CD14-positive monocyte (primary cell): ENCODE results near the gene WNT7B. TPM values are rescaled to one million over a fixed set of nuclear protein-coding genes. Genes with fewer than 3 reads are reported as not detected.

ENCODE experiments used
- DNase-seq, 3 donors: peaks; one replicate each; pipeline ENCODE4 v3.0.0-alpha.2; 2011 to 2022
- H2AFZ ChIP-seq: 2 replicates; pipeline ENCODE4 v1.6.0; 2012; ENCODE audit warnings: mild to moderate bottlenecking, low read depth, low read length, inconsistent platforms; ENCODE audit not compliant: insufficient read depth, poor library complexity, severe bottlenecking
- H3K27ac ChIP-seq, 2 donors: 1 replicate in 1 of 2; 2 replicates in 1 of 2; pipeline ENCODE4 v1.5.1; 2012 to 2013; ENCODE audit warnings: low read length in 2 of 2, control low read depth in 1 of 2, inconsistent platforms in 1 of 2, low read depth in 1 of 2, mild to moderate bottlenecking in 1 of 2
- H3K27me3 ChIP-seq, 2 donors: one replicate each; pipeline versions ENCODE4 v1.6.0 to v1.6.1; 2011 to 2013; ENCODE audit warnings: low read length in 2 of 2; ENCODE audit not compliant: control insufficient read depth in 2 of 2, insufficient read depth in 2 of 2
- H3K36me3 ChIP-seq, 2 donors: replicated peaks in 1 of 2; 1 replicate in 1 of 2; 2 replicates in 1 of 2; pipeline versions ENCODE4 v1.5.1 to v1.6.1; 2012 to 2013; ENCODE audit warnings: low read length in 2 of 2, control low read depth in 1 of 2, inconsistent platforms in 1 of 2, mild to moderate bottlenecking in 1 of 2; ENCODE audit not compliant: insufficient read depth in 2 of 2, control insufficient read depth in 1 of 2
- H3K4me1 ChIP-seq, 2 donors: 1 replicate in 1 of 2; 2 replicates in 1 of 2; pipeline versions ENCODE4 v1.5.1 to v1.6.1; 2012 to 2013; ENCODE audit warnings: low read length in 2 of 2, control low read depth in 1 of 2, inconsistent platforms in 1 of 2, mild to moderate bottlenecking in 1 of 2, moderate library complexity in 1 of 2; ENCODE audit not compliant: insufficient read depth in 2 of 2, control insufficient read depth in 1 of 2
- H3K4me2 ChIP-seq: replicated peaks from 2 replicates; pipeline ENCODE3; 2012; ENCODE audit warnings: low read length, moderate library complexity, mild to moderate bottlenecking; ENCODE audit not compliant: poor library complexity, severe bottlenecking; ENCODE audit errors: extremely low read depth
- H3K4me3 ChIP-seq, 3 experiments: fragments of 200-600 bp in 1 of 3; sonication (generic) in 1 of 3; replicated peaks in 1 of 3; 1 replicate in 2 of 3; 2 replicates in 1 of 3; pipeline ENCODE4 v1.5.1; 2011 to 2013; ENCODE audit warnings: low read length in 3 of 3, mild to moderate bottlenecking in 3 of 3, control low read depth in 2 of 3, low read depth in 2 of 3, inconsistent platforms in 1 of 3, moderate library complexity in 1 of 3
- H3K79me2 ChIP-seq: 2 replicates; pipeline ENCODE4 v1.6.0; 2012; ENCODE audit warnings: mild to moderate bottlenecking, control low read depth, inconsistent platforms, low read length, moderate library complexity; ENCODE audit not compliant: insufficient read depth
- H3K9ac ChIP-seq: 2 replicates; pipeline ENCODE4 v1.6.0; 2017; ENCODE audit warnings: low read length, mild to moderate bottlenecking; ENCODE audit not compliant: insufficient read depth, poor library complexity, severe bottlenecking
- H3K9me3 ChIP-seq, 2 donors: replicated peaks in 1 of 2; 1 replicate in 1 of 2; 2 replicates in 1 of 2; pipeline versions ENCODE4 v1.5.1 to v1.6.1; 2012 to 2013; ENCODE audit warnings: low read length in 2 of 2, control low read depth in 1 of 2; ENCODE audit not compliant: control insufficient read depth in 1 of 2, insufficient read depth in 1 of 2
- H4K20me1 ChIP-seq: 2 replicates; pipeline ENCODE4 v1.6.0; 2012; ENCODE audit warnings: mild to moderate bottlenecking, low read length, control low read depth, moderate library complexity; ENCODE audit not compliant: insufficient read depth
- H3K27ac Mint-ChIP-seq, 7 donors: one replicate each; pipeline ENCODE4 v1.8.0; 2020; ENCODE audit warnings: mild to moderate bottlenecking in 7 of 7, mixed read lengths in 7 of 7, moderate library complexity in 6 of 7, inconsistent platforms in 2 of 7
- H3K27me3 Mint-ChIP-seq, 3 donors: one replicate each; pipeline ENCODE4 v1.8.0; 2021 to 2022; ENCODE audit warnings: low read depth in 3 of 3, mild to moderate bottlenecking in 3 of 3, mixed read lengths in 3 of 3, moderate library complexity in 3 of 3, inconsistent platforms in 1 of 3
- H3K36me3 Mint-ChIP-seq, 2 donors: one replicate each; pipeline ENCODE4 v1.8.0; 2020; ENCODE audit warnings: mixed read lengths in 2 of 2, inconsistent platforms in 1 of 2, mild to moderate bottlenecking in 1 of 2
- H3K4me1 Mint-ChIP-seq: one replicate; pipeline ENCODE4 v1.8.0; 2020; ENCODE audit warnings: mild to moderate bottlenecking, mixed read lengths
- H3K4me3 Mint-ChIP-seq, 2 donors: one replicate each; pipeline ENCODE4 v1.8.0; 2020; ENCODE audit warnings: mild to moderate bottlenecking in 2 of 2, mixed read lengths in 2 of 2, moderate library complexity in 1 of 2
- H3K9me3 Mint-ChIP-seq, 7 donors: one replicate each; pipeline ENCODE4 v1.8.0; 2020 to 2022; ENCODE audit warnings: mixed read lengths in 7 of 7, mild to moderate bottlenecking in 6 of 7, moderate library complexity in 6 of 7, inconsistent platforms in 2 of 7
- WGBS: methylation state at CpG from one replicate; pipeline ENCODE4 v1.1.5; 2013; ENCODE audit warnings: missing lambda C conversion rate; ENCODE audit not compliant: insufficient coverage; 5-methylcytosine and 5-hydroxymethylcytosine counted together
- intact Hi-C, 2 donors: fragments of 100-400 bp; cut with micrococcal nuclease; formaldehyde crosslinking; loops; one replicate each; pipeline versions ENCODE4 v1.15.0 to v1.15.1; 2023
- polyA plus RNA-seq, 3 donors: library from polyadenylated mRNA; depleted of rRNA in 1 of 3; unstranded in 2 of 3; stranded (reverse) in 1 of 3; fragments of 300-500 nt in 2 of 3; fragments of >200 nt in 1 of 3; fragmentation: Illumina TruSeq in 2 of 3; gene quantifications; 1 replicate in 2 of 3; 2 replicates in 1 of 3; pipeline ENCODE4 v1.2.3, GENCODE V29; 2012 to 2021
- TF ChIP-seq, protein P1 (sequence below): fragments of 200-600 bp; IDR thresholded peaks from one replicate; pipeline ENCODE4 v1.8.0; 2022; ENCODE audit warnings: antibody characterized with exemption, mild to moderate bottlenecking

Gene WNT7B
- polyA plus RNA-seq, 3 donors, result not detected

DNA sequence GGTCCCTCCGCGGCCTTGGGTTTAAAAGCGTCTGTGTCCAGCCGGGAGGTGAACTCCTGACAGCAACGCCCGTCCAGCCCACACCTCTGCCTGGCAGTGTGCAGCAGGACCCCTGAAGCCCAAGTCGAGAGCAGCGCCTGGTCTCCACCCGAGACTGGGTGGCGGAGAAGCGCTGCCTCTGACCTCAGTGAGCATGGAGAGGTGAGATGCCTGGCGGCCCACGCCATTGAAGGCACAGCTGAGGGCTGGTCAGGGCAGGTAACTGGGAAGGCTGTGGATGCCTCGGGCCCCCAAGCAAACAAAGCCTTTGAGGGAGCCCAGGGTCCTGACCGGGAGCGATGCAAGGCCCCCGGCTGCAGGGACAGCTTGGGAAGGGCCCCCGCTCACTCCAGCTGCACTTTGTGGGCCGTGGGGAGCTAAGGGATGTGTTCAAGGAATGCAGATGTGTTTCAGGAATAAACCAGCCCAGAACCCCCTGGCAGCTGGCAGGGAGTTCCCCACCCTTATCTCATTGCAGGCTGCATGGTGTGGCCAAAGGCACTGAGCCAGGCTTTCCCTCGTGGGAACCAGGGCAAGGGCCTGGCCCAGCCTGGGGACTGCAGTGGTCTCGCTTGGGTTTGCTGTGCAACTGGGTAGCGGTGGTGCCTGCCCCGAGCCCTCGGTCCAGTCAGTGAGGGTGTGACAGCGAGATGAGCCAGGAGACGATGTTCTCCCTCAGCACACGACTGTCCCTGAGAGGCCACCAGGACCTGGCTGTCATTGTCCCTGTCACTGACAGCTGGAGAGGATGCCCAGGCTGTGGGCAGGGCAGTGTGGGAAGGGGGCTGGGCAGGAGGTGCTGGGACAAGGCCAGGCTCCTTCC lies 92.5 kb downstream of the WNT7B start:
- Mint-ChIP-seq H3K9me3 (peaks cover 0 to 13% (median 2%) of the 10 kb centered on the region in 7 donors), H3K36me3 (no peaks in the 10 kb centered on the region), H3K27ac (no peak overlapping the region), H3K4me3 (no peak overlapping the region), H3K27me3 (peaks cover 36 to 56% (median 46%) of the 10 kb centered on the region in 3 donors), H3K4me1 (no peaks in the 10 kb centered on the region)
- Histone ChIP-seq H3K4me1 (no peaks in the 10 kb centered on the region), H3K4me3 (no peak overlapping the region), H3K27ac (no peak overlapping the region), H3K36me3 (no peaks in the 10 kb centered on the region), H3K79me2 (no peaks in the 10 kb centered on the region), H3K4me2 (no peak overlapping the region), H3K9ac (no peak overlapping the region), H2AFZ (no peak overlapping the region), H4K20me1 (no peaks in the 10 kb centered on the region), H3K27me3 (peaks cover 11 to 41% of the 10 kb centered on the region in 2 donors), H3K9me3 (no peaks in the 10 kb centered on the region)
- intact Hi-C loops, result no loop called here
- TF ChIP-seq, protein P1, sequence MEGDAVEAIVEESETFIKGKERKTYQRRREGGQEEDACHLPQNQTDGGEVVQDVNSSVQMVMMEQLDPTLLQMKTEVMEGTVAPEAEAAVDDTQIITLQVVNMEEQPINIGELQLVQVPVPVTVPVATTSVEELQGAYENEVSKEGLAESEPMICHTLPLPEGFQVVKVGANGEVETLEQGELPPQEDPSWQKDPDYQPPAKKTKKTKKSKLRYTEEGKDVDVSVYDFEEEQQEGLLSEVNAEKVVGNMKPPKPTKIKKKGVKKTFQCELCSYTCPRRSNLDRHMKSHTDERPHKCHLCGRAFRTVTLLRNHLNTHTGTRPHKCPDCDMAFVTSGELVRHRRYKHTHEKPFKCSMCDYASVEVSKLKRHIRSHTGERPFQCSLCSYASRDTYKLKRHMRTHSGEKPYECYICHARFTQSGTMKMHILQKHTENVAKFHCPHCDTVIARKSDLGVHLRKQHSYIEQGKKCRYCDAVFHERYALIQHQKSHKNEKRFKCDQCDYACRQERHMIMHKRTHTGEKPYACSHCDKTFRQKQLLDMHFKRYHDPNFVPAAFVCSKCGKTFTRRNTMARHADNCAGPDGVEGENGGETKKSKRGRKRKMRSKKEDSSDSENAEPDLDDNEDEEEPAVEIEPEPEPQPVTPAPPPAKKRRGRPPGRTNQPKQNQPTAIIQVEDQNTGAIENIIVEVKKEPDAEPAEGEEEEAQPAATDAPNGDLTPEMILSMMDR, result no peak
- WGBS, result 75% methylated on average over 24 of the region's 27 CpGs
- no peak for DNase-seq

GRCh38 chr22:45883811-45884170 lies 93.2 kb downstream of the WNT7B start:
- no peaks in the 10 kb centered on the region for H3K79me2 ChIP-seq
- H3K27me3 Mint-ChIP-seq, result peaks cover 35 to 55% (median 46%) of the 10 kb centered on the region in 3 donors
- TF ChIP-seq, protein P1, result no peak
- H2AFZ ChIP-seq, result no peak overlapping the region
- peaks cover 0 to 13% (median 2%) of the 10 kb centered on the region in 7 donors for H3K9me3 Mint-ChIP-seq
- 89% methylated on average over 4 of the region's 8 CpGs for WGBS
- no peaks in the 10 kb centered on the region for H3K36me3 ChIP-seq
- H3K4me1 Mint-ChIP-seq, result no peaks in the 10 kb centered on the region
- no peak overlapping the region for H3K4me3 ChIP-seq
- no peak overlapping the region for H3K9ac ChIP-seq
- peaks cover 11 to 39% of the 10 kb centered on the region in 2 donors for H3K27me3 ChIP-seq
- no peaks in the 10 kb centered on the region for H4K20me1 ChIP-seq
- peaks cover 0 to 2% of the 10 kb centered on the region in 2 donors for H3K9me3 ChIP-seq
- intact Hi-C loops, result no loop called here
- H3K27ac ChIP-seq, result no peak overlapping the region
- H3K4me1 ChIP-seq, result no peaks in the 10 kb centered on the region
- H3K4me3 Mint-ChIP-seq, result no peak overlapping the region
- no peak overlapping the region for H3K4me2 ChIP-seq
- DNase-seq, result no peak
- H3K27ac Mint-ChIP-seq, result no peak overlapping the region
- H3K36me3 Mint-ChIP-seq, result no peaks in the 10 kb centered on the region
